GM19099 (cell line): ENCODE measurements around the gene NOP9.

Source experiments
- POLR2A ChIP-seq: IDR thresholded peaks from 3 replicates; pipeline ENCODE4 v1.6.1; 2011; ENCODE audit warnings: low read depth; ENCODE audit not compliant: insufficient read length; ENCODE audit errors: extremely low read depth

Gene NOP9

DNA sequence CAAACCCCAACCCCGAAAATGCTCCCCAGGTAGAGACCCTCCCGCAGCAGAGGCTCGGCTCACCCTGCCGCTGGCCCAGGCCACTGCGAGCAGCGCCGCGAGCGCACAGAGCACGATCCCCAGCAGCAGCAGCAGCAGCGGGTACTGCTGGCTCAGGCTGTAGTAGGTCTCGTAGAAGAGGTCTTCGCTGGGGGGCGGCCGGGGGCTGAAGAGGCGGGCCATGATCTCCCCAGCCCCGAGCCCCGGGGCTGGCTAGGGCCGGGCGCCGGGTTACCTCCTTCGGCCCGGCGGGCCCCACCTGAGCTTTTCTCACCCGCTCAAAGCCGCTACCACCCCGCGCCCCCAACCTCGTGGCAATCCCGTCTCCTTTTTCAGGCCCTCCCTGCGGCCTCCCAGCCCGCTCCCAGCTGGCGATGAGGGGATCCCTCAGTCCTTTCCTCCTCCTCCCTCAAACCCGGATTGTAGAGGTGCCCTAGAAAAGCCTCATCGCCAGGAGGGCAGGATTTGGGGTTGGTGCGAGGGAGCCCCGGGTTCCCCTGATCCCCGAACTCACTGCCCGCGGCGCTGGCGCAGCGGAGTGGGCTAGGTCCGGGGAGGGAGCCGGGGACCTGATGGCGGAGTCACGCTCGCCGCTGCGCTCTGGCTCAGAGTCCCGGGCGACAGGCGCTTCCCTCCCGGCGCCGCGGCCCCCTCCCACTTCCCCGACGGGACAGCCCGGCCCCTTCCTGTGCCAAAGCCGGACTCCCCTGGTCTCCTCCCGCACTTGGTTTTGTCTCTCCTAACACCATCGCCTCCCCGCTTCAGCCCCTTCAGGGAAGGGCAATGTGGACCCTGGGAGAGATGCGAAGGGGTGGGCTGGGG is 35.0 kb downstream of the NOP9 start, which contains the start of gene ADCY4:
ADCY4 (minus strand) TSS at position 641 of the 861 bp plus-strand sequence; CDS start at position 222, 419 bp downstream.
- no peak for TF ChIP-seq POLR2A

DNA sequence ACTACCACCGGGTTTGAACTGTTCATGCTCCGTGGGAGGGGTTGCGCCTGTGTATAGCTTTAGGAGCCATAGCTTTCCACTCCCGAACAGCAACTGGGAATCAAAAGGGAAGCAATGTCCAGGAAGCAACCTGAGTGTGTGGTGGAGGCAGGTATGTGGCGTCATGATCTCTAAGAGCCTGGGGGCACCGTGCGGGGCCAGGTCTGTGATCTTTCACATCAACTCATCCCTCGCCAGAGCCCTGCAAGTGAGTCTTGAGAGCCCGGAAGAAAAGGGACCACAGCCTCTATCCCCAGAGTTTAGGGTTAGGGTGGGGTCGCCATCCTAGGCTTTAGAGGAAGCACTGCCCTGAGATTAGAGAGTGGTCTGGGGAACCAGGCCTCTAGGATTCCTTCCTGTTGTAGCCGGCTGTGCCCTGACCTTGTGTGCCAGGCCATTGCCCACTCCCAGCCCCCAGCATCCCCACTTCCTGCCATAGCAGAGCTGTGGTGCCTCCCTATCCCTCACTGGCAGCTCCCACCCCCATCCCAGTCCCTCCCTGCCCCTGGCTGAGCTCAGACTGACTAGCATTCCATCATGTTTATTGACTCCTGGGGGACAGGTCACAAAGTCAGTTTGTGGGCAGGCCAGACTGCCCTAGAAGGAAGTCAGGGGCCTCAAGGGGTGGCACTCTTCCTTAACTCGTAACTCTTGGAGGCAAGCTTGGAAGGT is 36.0 kb downstream of the NOP9 start:
- no peak for TF ChIP-seq POLR2A

DNA sequence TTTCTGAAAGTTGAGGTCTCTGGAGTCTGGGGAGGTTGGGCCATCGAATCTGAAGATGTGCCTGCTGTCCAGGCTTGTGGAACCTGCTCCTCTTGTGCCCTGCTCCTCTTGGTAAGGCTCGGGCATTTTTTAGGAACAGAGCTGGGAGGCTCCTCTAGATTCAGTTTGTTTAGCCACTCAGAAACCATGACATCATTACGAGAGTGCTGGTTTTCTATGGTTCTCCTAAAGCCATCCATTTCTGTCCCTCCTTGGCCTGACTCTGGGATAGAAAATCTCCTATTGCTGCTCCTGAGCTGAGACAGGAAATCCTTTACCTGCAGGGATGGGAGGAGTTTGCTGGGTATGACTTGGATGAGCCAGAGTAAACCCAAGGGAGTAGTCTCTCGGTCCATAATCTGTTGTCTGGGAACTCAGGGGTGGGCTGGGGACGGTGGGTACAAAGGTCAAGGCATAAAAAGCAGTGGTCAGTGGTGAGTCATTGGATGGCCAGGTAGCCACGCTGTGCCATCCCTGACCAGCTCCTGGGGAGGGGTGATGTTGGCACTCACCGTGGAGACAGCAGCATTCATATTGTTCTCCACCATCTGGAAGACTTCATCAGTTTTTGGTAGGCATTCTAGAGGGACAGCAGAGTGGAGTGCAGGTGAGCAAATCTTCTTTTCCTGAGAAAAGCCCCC is 37.6 kb downstream of the NOP9 start:
- no peak for TF ChIP-seq POLR2A

DNA sequence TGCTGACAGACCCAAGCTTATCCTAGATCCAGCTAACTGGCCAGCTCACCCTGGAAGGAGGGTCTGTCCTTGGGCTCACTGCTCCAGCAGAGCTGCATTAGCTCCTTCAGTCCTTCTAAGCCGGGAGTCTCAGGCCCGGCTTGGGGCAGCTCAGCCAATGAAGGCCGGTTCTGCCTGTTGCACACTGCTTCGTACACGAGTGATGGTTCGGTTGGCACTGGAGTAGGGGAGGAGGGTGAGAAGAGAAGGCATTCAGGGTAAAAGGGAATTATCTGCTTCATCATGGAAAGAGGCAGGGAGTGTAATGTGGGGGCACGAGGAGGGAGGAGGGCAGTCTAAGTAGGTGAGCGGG is 38.1 kb downstream of the NOP9 start:
- TF ChIP-seq POLR2A: no peak

DNA sequence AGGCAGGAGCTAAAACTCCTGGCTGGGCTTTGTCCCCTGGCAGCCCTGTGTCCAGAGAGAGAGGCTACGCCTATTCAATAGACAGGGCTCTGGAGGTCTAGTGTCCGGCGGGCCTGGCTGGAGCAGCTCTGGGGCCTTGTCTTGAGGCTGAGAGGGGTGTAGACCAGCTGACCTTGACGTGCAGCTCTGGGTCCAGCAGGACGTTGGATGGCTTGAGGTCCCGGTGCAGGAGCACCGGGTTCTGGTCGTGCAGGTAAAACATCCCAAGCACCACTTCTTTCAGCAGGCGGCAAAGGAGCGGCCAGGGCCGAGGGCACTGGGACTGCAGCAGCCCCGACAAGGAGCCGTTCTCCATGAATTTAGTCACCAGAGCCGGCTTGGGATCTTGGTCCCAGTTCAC is 39.2 kb downstream of the NOP9 start:
- no peak for TF ChIP-seq POLR2A

DNA sequence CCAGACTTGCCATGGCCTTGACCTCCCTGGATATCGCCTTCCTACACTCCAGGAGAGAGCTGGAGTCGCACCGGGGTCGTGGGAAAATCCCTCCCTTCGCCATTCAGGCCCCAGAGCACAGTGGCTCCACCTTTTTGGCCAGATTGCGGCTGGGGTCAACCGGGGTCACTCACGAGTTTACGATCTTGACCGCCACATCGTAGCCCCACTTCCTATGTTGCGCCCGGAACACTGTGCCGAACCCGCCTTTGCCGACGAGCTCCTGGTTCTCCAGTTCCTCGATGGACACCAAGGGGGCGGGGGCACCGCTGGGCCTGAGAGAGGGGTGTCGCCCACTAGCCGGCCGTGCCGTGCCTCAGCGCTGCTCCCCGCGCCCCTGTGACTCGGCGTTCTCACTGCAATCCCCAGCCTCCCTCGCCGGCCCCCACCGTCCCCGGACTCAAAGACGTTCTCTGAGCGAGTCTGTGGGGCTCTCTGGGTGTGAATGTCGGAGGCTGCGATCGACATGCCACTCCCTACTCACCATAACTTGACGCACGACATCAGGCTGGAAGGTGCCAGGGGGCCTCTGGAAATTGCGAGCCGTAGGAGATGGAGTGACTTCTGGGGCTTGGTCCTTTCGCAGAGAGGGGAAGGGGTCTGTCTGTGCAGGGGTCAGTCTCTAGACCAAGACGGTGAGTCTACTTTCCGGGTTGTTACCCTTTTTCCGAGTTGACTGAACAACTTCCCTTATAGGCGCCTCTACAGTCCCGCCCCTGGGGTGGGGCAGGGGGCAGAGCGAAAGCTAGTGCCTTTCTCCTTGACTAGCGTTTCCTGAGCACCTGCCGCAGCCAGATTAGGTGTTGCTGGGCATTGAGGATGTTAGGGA is 39.9 kb downstream of the NOP9 start, which contains the start of gene RIPK3:
RIPK3 (minus strand) TSS at position 708 of the 868 bp plus-strand sequence; CDS start at position 543, 165 bp downstream.
- TF ChIP-seq POLR2A: peak; percentile 63

DNA sequence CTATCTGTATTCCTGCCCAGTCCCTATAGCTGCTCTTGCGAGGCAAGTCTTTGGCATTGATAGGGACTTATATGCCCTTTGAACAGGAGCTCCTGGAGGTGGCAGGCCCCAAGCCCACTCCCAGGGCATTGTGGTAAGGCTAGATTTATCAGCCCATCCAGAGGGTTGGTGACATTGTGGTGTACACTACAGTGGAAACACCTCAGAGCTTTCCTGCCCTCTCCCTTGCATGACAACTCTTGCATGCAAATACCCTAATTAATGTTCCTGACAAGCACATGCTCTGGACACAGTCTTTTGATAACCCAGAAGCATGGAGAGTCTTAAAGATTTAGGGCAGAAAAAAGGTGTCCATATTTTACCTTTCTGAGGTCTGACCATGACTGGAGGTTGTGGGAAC is 41.0 kb downstream of the NOP9 start:
- no peak for TF ChIP-seq POLR2A

DNA sequence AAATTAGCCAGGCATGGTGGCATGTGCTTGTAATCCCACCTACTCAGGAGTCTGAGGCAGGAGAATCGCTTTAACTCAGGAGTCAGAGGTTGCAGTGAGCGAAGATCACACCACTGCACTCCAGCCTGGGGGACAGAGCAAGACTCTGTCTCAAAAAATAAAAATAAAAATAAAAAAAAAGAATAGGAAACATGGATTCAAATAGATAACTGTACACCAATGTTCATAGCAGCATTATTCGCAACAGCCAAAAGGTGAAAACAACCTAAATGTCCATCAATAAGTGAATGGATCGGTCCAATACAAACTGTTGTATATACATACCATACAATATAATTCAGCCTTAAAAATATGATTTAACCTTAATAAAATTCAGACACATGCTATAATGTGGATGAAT is 43.2 kb downstream of the NOP9 start:
- TF ChIP-seq POLR2A: no peak

DNA sequence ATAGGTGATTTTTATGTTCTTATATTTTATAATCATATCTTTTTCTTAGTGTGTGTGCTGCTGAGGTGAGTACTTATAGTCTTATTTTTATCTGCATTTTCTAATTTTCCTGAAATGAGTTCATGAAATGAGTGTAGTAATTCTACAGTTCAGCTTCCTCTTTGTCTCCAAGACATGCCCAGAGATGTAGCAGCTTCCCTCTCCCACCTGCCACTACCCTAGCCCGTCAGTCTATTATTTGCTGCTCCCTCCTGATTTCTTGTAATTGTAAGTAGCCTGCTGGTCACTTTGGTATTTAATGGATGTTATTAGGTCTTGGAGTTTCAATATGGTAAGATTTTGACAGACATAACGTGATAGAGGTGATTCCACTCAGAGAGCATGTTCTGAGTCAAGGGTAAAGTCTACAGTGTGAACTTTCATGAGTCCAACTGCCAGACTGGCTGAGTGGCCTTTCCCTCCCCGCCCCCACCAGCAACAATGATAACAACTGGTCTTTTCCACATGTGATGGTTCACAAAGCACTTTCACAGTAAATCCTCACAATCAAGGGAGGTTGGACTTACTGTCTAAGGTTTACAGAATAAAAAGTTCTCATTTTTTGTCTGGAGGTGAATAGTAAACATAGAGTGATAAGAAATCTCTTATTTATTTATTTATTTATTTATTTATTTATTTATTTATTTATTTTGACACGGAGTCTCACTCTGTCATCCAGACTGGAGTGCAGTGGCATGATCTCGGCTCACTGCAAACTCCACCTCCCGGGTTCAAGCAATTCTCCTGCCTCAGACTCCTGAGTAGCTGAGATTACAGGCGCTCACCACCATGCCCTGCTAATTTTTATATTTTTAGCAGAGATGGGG is 44.4 kb downstream of the NOP9 start:
- no peak for TF ChIP-seq POLR2A

DNA sequence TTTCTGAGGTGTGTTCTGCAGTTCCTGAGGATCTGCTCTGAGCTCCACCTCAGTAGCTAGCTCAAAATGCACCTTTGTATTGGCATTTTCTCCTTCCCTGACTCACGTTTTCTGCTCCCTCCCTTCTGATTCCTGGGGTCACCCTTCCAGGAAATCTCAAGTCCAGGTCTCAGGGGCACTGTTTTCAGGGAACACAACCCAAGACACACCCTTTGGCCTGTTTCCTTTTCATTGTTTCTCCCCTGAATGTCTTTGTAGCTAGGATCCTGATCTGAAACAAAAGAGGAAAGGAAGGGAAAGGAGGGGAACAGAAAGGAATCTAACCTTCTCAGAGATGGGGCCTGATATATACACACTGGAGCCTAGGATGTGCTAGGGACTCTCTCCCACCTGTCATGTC is 47.5 kb downstream of the NOP9 start:
- TF ChIP-seq POLR2A: no peak

DNA sequence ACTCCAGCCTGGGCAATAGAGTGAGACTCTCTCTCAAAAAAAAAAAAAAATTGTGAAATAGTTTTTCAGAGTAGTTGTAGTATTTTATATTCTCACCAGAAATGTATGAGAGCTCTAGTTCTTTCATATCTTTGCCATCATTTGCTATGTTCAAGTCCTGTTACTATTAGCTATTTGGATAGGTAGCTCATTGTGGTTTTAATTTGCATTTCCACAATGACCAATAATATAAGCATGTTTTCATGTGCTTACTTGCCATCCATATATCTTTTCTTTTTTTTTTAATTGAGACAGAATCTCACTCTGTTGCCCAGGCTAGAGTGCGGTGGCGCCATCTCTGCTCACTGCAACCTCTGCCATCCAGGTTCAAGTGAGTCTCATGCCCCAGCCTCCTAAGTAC is 48.5 kb downstream of the NOP9 start:
- TF ChIP-seq POLR2A: no peak

DNA sequence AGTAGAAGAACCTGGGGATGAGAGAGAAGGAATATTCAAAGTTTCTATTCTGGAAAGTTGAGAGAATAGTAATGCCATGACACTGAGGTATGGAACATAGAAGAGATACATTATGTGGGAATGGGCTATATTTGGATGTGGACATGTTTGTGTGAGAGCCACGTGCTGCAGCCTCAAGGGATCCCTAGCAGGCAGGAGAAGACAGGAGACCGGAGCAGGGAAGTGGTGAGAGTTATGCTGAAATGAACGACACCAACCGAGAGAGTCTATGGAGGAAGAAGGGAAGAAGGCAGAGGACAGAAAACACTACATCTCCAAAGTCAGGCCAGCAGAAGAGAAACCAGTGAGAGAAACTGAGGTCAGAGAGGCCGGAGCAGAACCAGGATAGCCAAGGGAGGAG is 50.1 kb downstream of the NOP9 start:
- TF ChIP-seq POLR2A: no peak

DNA sequence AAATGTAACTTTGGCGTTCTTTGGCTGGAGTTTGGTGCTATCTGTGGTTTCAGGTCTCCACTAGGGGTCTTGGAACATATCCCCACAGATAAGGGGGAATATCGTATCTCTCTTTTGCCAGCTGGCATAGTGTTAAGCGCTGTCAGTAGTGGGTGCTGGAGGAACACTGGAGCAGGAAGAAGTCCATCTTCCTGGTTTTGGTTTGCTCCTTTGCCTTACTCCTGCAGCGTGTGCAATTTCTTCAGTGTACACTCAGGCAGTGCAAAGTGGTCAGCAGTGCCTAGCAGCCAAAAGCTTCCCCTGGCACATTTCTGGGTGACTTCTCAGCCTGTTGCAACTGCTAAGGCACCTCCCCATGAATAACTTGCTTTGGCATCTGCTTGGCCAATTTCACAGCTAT is 51.9 kb downstream of the NOP9 start:
- TF ChIP-seq POLR2A: no peak
